ENCODE results near the gene EPB41L2.

The EPB41L2 gene

GRCh38 chr6:130978180-130978579, 84.9 kb downstream of the EPB41L2 start:
- H3K27me3 ChIP-seq (replicated peaks; ENCODE audit: control insufficient read depth, insufficient read depth, low read length): no peaks in the 10 kb centered on the region
- H3K4me3 ChIP-seq (replicated peaks; ENCODE audit: low read depth, low read length): no peak overlapping the region
- H3K36me3 ChIP-seq (ENCODE audit: control insufficient read depth, insufficient read depth, low read length): no peaks in the 10 kb centered on the region
- no peak for DNase-seq (ENCODE audit: extremely low read depth, insufficient read length)
- no peak for TF ChIP-seq CTCF (IDR thresholded peaks at IDR 0.05; ENCODE audit: insufficient read depth, low read length, poor library complexity, severe bottlenecking)

GRCh38 chr6:130975325-130975724, 87.7 kb downstream of the EPB41L2 start:
- Histone ChIP-seq H3K36me3 (ENCODE audit: control insufficient read depth, insufficient read depth, low read length) (no peaks in the 10 kb centered on the region), H3K4me3 (replicated peaks; ENCODE audit: low read depth, low read length) (no peak overlapping the region), H3K27me3 (replicated peaks; ENCODE audit: control insufficient read depth, insufficient read depth, low read length) (no peaks in the 10 kb centered on the region)
- no peak for DNase-seq (ENCODE audit: extremely low read depth, insufficient read length)
- no peak for TF ChIP-seq CTCF (IDR thresholded peaks at IDR 0.05; ENCODE audit: insufficient read depth, low read length, poor library complexity, severe bottlenecking)

- Histone ChIP-seq H3K36me3 (ENCODE audit: control insufficient read depth, insufficient read depth, low read length) (no peaks in the 10 kb centered on the region), H3K4me3 (replicated peaks; ENCODE audit: low read depth, low read length) (no peak overlapping the region), H3K27me3 (replicated peaks; ENCODE audit: control insufficient read depth, insufficient read depth, low read length) (no peaks in the 10 kb centered on the region)
- no peak for TF ChIP-seq CTCF (IDR thresholded peaks at IDR 0.05; ENCODE audit: insufficient read depth, low read length, poor library complexity, severe bottlenecking)
- no peak for DNase-seq (ENCODE audit: extremely low read depth, insufficient read length)
Measured at GRCh38 chr6:130973521-130974277, 89.3 kb downstream of the EPB41L2 start.

GRCh38 chr6:130971504-130971903, 91.5 kb downstream of the EPB41L2 start:
- Histone ChIP-seq H3K27me3 (replicated peaks; ENCODE audit: control insufficient read depth, insufficient read depth, low read length) (no peaks in the 10 kb centered on the region), H3K36me3 (ENCODE audit: control insufficient read depth, insufficient read depth, low read length) (no peaks in the 10 kb centered on the region), H3K4me3 (replicated peaks; ENCODE audit: low read depth, low read length) (no peak overlapping the region)
- no peak for TF ChIP-seq CTCF (IDR thresholded peaks at IDR 0.05; ENCODE audit: insufficient read depth, low read length, poor library complexity, severe bottlenecking)
- DNase-seq (ENCODE audit: extremely low read depth, insufficient read length): no peak

GRCh38 chr6:130970839-130971410, 92.1 kb downstream of the EPB41L2 start:
- no peak for TF ChIP-seq CTCF (IDR thresholded peaks at IDR 0.05; ENCODE audit: insufficient read depth, low read length, poor library complexity, severe bottlenecking)
- H3K27me3 ChIP-seq (replicated peaks; ENCODE audit: control insufficient read depth, insufficient read depth, low read length): no peaks in the 10 kb centered on the region
- H3K4me3 ChIP-seq (replicated peaks; ENCODE audit: low read depth, low read length): no peak overlapping the region
- DNase-seq (ENCODE audit: extremely low read depth, insufficient read length): no peak
- H3K36me3 ChIP-seq (ENCODE audit: control insufficient read depth, insufficient read depth, low read length): no peaks in the 10 kb centered on the region

Measured in GM06990 (cell line).